Effector memory CD4-positive, alpha-beta T cell (primary cell): ENCODE data around the gene TMEM252.

ENCODE experiments used
- DNase-seq, 3 donors: peaks; one replicate each; pipeline ENCODE4 v3.0.0-alpha.2; 2020
- H3K27ac ChIP-seq: 2 replicates; pipeline ENCODE4 v1.7.0; 2013; ENCODE audit warnings: mild to moderate bottlenecking, low read length, moderate library complexity; ENCODE audit not compliant: insufficient read depth, poor library complexity, severe bottlenecking
- H3K27me3 ChIP-seq: replicated peaks from 2 replicates; pipeline ENCODE4 v1.7.0; 2013; ENCODE audit warnings: mild to moderate bottlenecking, low read length; ENCODE audit not compliant: insufficient read depth, control insufficient read depth, poor library complexity, severe bottlenecking
- H3K36me3 ChIP-seq: 2 replicates; pipeline ENCODE4 v1.7.0; 2013; ENCODE audit warnings: mild to moderate bottlenecking, low read length, moderate library complexity; ENCODE audit not compliant: control insufficient read depth, insufficient read depth
- H3K4me1 ChIP-seq: 2 replicates; pipeline ENCODE4 v1.7.0; 2013; ENCODE audit warnings: low read length, mild to moderate bottlenecking; ENCODE audit not compliant: control insufficient read depth, insufficient read depth, poor library complexity, severe bottlenecking
- H3K4me3 ChIP-seq: 2 replicates; pipeline ENCODE4 v1.7.0; 2013; ENCODE audit warnings: low read length, low read depth, mild to moderate bottlenecking; ENCODE audit not compliant: insufficient read depth, poor library complexity, severe bottlenecking
- H3K9me3 ChIP-seq: 2 replicates; pipeline ENCODE4 v1.7.0; 2013; ENCODE audit warnings: mild to moderate bottlenecking, low read length, moderate library complexity; ENCODE audit not compliant: control insufficient read depth
- total RNA-seq, 3 donors: gene quantifications; one replicate each; lab custom pipeline; 2026; lab: John Stamatoyannopoulos, UW

TMEM252 gene, protein sequence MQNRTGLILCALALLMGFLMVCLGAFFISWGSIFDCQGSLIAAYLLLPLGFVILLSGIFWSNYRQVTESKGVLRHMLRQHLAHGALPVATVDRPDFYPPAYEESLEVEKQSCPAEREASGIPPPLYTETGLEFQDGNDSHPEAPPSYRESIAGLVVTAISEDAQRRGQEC
- total RNA-seq: 0 reads per million in 3 donors

DNA sequence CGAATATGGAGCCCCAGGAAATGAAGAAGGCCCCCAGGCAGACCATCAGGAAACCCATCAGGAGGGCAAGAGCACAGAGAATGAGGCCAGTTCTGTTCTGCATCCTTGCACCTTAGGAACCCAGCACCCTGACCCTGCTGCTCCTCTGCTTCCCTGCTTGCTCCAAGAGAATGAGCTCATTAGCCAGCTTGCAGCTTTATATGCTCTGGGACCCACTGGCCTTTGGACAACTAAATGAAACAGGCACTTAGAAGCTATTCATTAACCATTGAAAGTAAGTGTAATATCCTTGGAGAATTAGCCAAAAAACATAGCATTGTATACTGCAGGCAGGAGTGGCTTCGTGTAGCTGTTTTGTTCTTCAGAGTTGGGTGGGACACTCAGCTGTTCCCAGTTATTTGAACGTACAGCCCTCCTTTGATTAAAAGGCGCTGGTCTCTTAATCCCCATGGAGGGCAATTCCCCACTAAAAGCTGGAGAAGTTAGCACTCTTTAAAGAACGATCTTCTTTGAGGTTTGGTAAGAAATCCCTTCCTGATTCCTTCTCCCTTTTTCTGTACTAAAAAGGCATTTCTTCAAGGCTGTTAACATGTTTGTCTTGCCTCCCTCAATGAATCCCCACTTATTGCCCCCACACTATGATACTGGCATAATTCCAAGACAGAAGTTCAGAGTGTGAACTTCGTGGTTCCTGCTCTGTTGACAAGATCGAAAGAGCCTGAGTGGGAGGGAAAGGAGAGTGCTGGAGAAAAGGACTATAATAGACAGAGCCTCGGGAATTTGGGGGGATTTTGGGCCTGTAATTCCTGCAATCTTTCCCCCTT lies at the start of gene TMEM252:
Gene TMEM252, minus strand, starts transcription at position 172 of the 824 bp plus-strand sequence. Its CDS starts 69 bp downstream, at position 103.
- H3K27me3 ChIP-seq: no peaks in the 10 kb centered on the region
- no peak within 1 kb of the TSS for H3K27ac ChIP-seq
- no peak for DNase-seq
- H3K4me1 ChIP-seq: no peaks in the 10 kb centered on the region
- no peaks in the 10 kb centered on the region for H3K36me3 ChIP-seq
- H3K4me3 ChIP-seq: no peak within 1 kb of the TSS
- no peaks in the 10 kb centered on the region for H3K9me3 ChIP-seq

DNA sequence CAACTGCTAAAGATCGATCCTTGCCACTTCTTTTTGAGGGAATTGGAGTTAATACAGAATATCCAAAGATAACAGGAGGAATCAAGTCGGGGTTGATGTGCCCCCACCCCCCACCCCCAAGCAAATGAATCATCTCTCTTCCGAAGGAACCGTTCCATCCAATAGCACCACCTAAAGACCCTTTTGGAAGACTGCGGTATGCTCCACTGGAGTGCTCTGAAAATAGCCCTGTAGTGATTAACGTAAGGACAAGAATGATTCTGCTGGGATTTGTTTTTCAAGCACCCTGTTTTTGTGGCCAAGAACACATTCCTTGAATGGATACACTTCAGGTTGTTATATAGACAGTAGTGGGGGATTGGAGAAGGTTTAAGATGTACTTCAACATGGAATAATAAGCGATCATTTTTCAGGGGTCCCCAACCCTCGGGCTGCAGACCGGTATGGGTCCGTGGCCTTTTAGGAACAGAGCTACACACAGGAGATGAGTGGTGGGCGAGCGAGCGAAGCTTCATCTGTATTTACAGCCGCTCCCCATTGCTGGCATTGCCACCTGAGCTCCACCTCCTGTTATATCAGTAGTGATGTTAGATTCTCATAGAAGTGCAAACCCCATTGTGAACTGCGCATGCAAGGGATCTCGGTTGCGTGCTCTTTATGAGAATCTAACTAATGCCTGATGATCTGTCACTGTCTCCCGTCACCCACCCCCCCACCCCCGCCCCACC lies 44.5 kb upstream of the TMEM252 start:
- no peak for DNase-seq
- Histone ChIP-seq H3K9me3 (no peaks in the 10 kb centered on the region), H3K4me3 (no peak overlapping the region), H3K27me3 (no peaks in the 10 kb centered on the region), H3K4me1 (no peaks in the 10 kb centered on the region), H3K27ac (no peak overlapping the region), H3K36me3 (no peaks in the 10 kb centered on the region)

DNA sequence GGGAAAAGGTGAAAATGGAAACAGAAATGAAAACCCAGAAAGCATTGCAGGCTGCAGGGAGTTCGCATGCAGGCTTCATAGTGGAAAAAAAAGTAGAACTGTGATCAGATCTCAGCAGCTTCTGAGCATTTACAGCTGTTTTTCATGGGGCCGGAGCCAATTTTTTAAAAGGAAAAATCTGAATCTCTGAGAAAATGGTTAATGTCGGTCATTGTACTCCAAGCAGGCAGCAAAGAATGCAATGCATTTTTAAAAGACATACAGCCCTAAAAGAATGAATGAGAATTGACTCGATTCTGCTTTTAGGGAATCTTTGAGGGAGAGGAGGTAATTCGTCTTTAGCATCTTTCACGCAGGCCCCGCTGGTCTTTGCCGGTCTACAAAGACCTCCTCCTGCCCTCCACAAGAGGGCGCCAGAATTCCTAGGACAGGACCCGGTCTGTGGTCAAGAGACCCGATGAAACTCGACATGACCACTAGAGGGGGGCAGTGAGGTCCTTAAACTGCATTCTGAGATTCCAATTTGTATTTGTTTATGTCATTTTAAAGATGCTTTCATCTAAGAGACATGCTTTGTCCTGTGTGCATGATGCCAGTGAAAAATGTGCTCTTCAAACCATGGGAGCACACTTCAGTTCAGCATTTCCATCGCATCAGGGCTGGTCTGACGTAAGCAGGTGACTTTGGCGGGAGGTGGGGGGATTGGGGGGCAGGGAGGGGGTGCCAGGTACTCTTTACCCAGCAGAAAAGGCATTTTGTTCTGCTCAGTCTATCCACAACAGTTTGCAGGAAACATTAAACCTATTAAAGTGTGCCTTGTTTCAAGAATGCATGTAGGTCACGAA lies 43.7 kb upstream of the TMEM252 start:
- Histone ChIP-seq H3K36me3 (no peaks in the 10 kb centered on the region), H3K9me3 (no peaks in the 10 kb centered on the region)
- DNase-seq: peak; percentile 59 to 76 (median 59)

DNA sequence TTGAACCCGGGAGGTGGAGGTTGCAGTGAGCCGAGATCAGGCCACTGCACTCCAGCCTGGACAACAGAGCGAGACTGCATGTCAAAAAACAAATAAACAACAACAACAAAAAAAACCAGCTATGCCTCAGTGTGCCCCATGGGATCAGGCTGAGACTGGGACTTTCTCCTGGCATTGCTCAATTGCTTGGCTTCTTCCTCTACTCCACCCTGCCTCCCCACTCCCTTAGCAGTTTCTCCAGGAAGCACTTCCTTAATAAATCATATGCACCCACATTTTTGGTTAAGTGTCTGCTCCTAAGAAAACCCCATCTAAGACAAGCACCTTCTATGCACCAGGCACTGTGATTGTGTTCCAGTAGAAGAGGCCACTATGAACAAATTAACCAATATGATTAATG lies 41.0 kb upstream of the TMEM252 start:
- no peak for DNase-seq
- H3K9me3 ChIP-seq: no peaks in the 10 kb centered on the region
- H3K4me1 ChIP-seq: no peaks in the 10 kb centered on the region
- no peaks in the 10 kb centered on the region for H3K36me3 ChIP-seq
- no peak overlapping the region for H3K27ac ChIP-seq
- no peak overlapping the region for H3K4me3 ChIP-seq
- H3K27me3 ChIP-seq: no peaks in the 10 kb centered on the region

More for the DNA sequence above, 43.7 kb upstream of the TMEM252 start:
- Histone ChIP-seq H3K4me1 (no peaks in the 10 kb centered on the region), H3K27ac (no peak overlapping the region), H3K4me3 (no peak overlapping the region), H3K27me3 (no peaks in the 10 kb centered on the region)

GRCh38 chr9:68577774-68578591 lies 37.3 kb upstream of the TMEM252 start:
- Histone ChIP-seq H3K27ac (no peak overlapping the region), H3K4me3 (no peak overlapping the region), H3K9me3 (no peaks in the 10 kb centered on the region), H3K27me3 (no peaks in the 10 kb centered on the region), H3K4me1 (no peaks in the 10 kb centered on the region), H3K36me3 (no peaks in the 10 kb centered on the region)
- DNase-seq: no peak

DNA sequence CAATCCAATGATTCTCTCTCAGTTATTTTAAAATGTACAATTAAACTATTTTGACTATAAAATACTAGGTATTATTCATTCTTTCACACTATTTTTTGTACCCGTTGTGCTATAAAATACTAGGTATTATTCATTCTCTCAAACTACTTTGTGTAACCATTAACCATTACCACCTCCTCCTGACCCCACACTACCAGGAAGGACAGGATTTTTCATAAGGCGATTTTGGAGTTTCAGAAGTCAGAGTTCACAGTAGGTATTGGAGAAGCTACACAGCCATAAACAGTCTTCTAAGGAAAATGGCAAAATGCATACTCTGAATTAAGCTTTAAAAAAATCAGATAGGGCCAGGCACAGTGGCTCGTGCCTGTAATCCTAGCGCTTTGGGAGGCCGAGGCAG lies 35.1 kb upstream of the TMEM252 start:
- no peak for DNase-seq
- H3K27me3 ChIP-seq: peaks cover 5% of the 10 kb centered on the region
- H3K9me3 ChIP-seq: no peaks in the 10 kb centered on the region
- no peak overlapping the region for H3K4me3 ChIP-seq
- no peaks in the 10 kb centered on the region for H3K4me1 ChIP-seq
- no peak overlapping the region for H3K27ac ChIP-seq
- H3K36me3 ChIP-seq: no peaks in the 10 kb centered on the region

DNA sequence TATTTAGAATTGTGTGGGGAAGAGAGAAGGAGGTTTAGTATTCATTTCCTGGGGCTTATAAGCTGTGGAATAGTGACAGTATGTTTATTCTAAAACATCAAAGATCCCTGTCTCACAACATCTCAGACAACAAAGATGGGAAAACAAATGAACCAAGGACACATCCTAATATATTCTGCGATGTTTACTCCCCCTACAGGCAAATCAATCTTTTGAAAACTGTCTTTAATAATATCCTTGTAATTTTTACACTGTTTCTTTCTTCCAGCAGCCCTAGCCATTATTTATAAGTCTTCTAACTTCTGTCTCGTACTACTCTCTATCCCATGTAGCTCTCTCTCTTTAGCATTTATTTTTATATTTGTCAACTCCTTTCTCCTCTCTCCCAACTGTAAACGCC lies 33.5 kb upstream of the TMEM252 start:
- H3K36me3 ChIP-seq: no peaks in the 10 kb centered on the region
- no peak overlapping the region for H3K4me3 ChIP-seq
- peaks cover 5% of the 10 kb centered on the region for H3K27me3 ChIP-seq
- H3K4me1 ChIP-seq: no peaks in the 10 kb centered on the region
- DNase-seq: no peak
- no peak overlapping the region for H3K27ac ChIP-seq
- no peaks in the 10 kb centered on the region for H3K9me3 ChIP-seq

GRCh38 chr9:68567565-68567964 lies 26.9 kb upstream of the TMEM252 start:
- H3K4me3 ChIP-seq: no peak overlapping the region
- no peaks in the 10 kb centered on the region for H3K4me1 ChIP-seq
- H3K9me3 ChIP-seq: no peaks in the 10 kb centered on the region
- DNase-seq: no peak
- no peak overlapping the region for H3K27ac ChIP-seq
- H3K36me3 ChIP-seq: no peaks in the 10 kb centered on the region
- peaks cover 5% of the 10 kb centered on the region for H3K27me3 ChIP-seq

- Histone ChIP-seq H3K9me3 (no peaks in the 10 kb centered on the region), H3K4me3 (no peak overlapping the region), H3K4me1 (peaks cover 4% of the 10 kb centered on the region), H3K27me3 (peaks cover 2% of the 10 kb centered on the region), H3K36me3 (no peaks in the 10 kb centered on the region), H3K27ac (no peak overlapping the region)
- DNase-seq: no peak
These were observed 21.8 kb upstream of the TMEM252 start for GRCh38 chr9:68562461-68562860.
